Kidney (tissue), 14 donors: Measurements from ENCODE around the gene STPG2. TPM values are rescaled to one million over a fixed set of nuclear protein-coding genes. Genes with fewer than 3 reads are reported as not detected.

ENCODE experiments used
- DNase-seq, 5 donors: peaks; one replicate each; pipeline ENCODE4 v3.0.0-alpha.2; 2013 to 2020
- FAIRE-seq: peaks from 2 replicates; lab custom pipeline; 2012; peaks lifted over from hg19 to GRCh38; lab: Jason Lieb, UNC
- H3K27ac ChIP-seq, 2 donors: one replicate each; pipeline ENCODE4 v1.7.0; 2013; ENCODE audit warnings: low read depth in 2 of 2, low read length in 2 of 2, inconsistent platforms in 1 of 2
- H3K27me3 ChIP-seq: one replicate; pipeline ENCODE4 v1.7.1; 2013; ENCODE audit warnings: low read length, inconsistent platforms; ENCODE audit not compliant: control insufficient read depth, insufficient read depth
- H3K36me3 ChIP-seq, 3 donors: one replicate each; pipeline versions ENCODE4 v1.7.0 to v1.7.1; 2013; ENCODE audit warnings: low read length in 3 of 3, control low read depth in 1 of 3, inconsistent platforms in 1 of 3; ENCODE audit not compliant: insufficient read depth in 3 of 3, control insufficient read depth in 2 of 3
- H3K4me1 ChIP-seq, 3 donors: one replicate each; pipeline versions ENCODE4 v1.7.0 to v1.7.1; 2013; ENCODE audit warnings: low read length in 3 of 3, inconsistent platforms in 1 of 3, low read depth in 1 of 3; ENCODE audit not compliant: control insufficient read depth in 2 of 3, insufficient read depth in 2 of 3
- H3K4me3 ChIP-seq, 3 donors: one replicate each; pipeline versions ENCODE4 v1.7.0 to v1.8.1; 2013; ENCODE audit warnings: low read length in 3 of 3, control low read depth in 1 of 3, inconsistent platforms in 1 of 3
- H3K9ac ChIP-seq, 3 donors: one replicate each; pipeline versions ENCODE4 v1.7.0 to v1.7.1; 2013; ENCODE audit warnings: low read length in 3 of 3, control low read depth in 1 of 3, inconsistent platforms in 1 of 3
- H3K9me3 ChIP-seq, 3 donors: one replicate each; pipeline versions ENCODE4 v1.7.0 to v1.7.1; 2013; ENCODE audit warnings: low read length in 3 of 3, control low read depth in 1 of 3, inconsistent platforms in 1 of 3; ENCODE audit not compliant: control insufficient read depth in 2 of 3, insufficient read depth in 1 of 3
- CTCF ChIP-seq: IDR thresholded peaks from 3 replicates; pipeline ENCODE4 v1.5.1; 2012; ENCODE audit warnings: mild to moderate bottlenecking, moderate library complexity, borderline replicate concordance; ENCODE audit not compliant: insufficient read depth; ENCODE audit errors: extremely low read depth
- intact Hi-C: fragments of 100-400 bp; cut with DNase I; formaldehyde crosslinking; loops from one replicate; pipeline ENCODE4 v1.11.1; 2022
- polyA plus RNA-seq: library from polyadenylated mRNA; stranded (reverse); fragments of 350-450 nt; fragmentation: Illumina TruSeq; extraction: RNeasy Lipid Tissue Mini Kit (QIAGEN cat#74804); gene quantifications from one replicate; pipeline ENCODE4 v1.2.3, GENCODE V29; 2014; ENCODE audit warnings: low read depth, low replicate concordance; ENCODE audit not compliant: insufficient read depth
- total RNA-seq: library from RNA; stranded (reverse); fragmentation: NEBNext Ultra II Directional; extraction: Animal tissue kit (Norgen Biotek cat#: 25700); gene quantifications from one replicate; pipeline ENCODE4 v1.2.1, GENCODE V29; 2021
- donor health status: control.
- donor health status: control.
- donor health status: control.
- donor health status: control.
- donor health status: control.
- donor health status: DM: yes; HTN: yes; CAD: no.
- donor health status: Normal renal cell carcinoma (clear cell type).

STPG2 gene
- total and polyA plus RNA-seq, 2 donors from 2014 or later, result 0.43 to 1.1 TPM

GRCh38 chr4:97845758-97846157, 297.5 kb downstream of the STPG2 start:
- H3K4me3 ChIP-seq, result no peak overlapping the region
- no peak overlapping the region for H3K27ac ChIP-seq
- no peak for TF ChIP-seq CTCF
- intact Hi-C loops, result no loop called here
- FAIRE-seq (no peak), DNase-seq (no peak)
- H3K36me3 ChIP-seq, result no peaks in the 10 kb centered on the region
- peaks cover 0 to 6% (median 0%) of the 10 kb centered on the region in 3 donors for H3K4me1 ChIP-seq
- H3K27me3 ChIP-seq, result no peaks in the 10 kb centered on the region
- no peak overlapping the region for H3K9ac ChIP-seq
- H3K9me3 ChIP-seq, result no peaks in the 10 kb centered on the region

GRCh38 chr4:97841512-97841911, 301.8 kb downstream of the STPG2 start:
- no peak overlapping the region for H3K9ac ChIP-seq
- no peaks in the 10 kb centered on the region for H3K27me3 ChIP-seq
- peak in 2 of 5 donors; percentile 12 for DNase-seq
- H3K27ac ChIP-seq, result peak overlapping the region in 1 of 2 donors; percentile 10
- H3K36me3 ChIP-seq, result no peaks in the 10 kb centered on the region
- no peak overlapping the region for H3K4me3 ChIP-seq
- peak; percentile 93 for FAIRE-seq
- H3K4me1 ChIP-seq, result peaks cover 0 to 6% (median 0%) of the 10 kb centered on the region in 3 donors
- no peaks in the 10 kb centered on the region for H3K9me3 ChIP-seq
- intact Hi-C loops, result no loop called here
- no peak for TF ChIP-seq CTCF

- Histone ChIP-seq H3K4me3 (no peak overlapping the region), H3K36me3 (no peaks in the 10 kb centered on the region), H3K27ac (no peak overlapping the region), H3K9me3 (no peaks in the 10 kb centered on the region), H3K4me1 (no peaks in the 10 kb centered on the region), H3K9ac (no peak overlapping the region), H3K27me3 (no peaks in the 10 kb centered on the region)
- no peak for DNase-seq
- FAIRE-seq, result peak; percentile 95
- no peak for TF ChIP-seq CTCF
- intact Hi-C loops, result no loop called here
These were observed 306.6 kb downstream of the STPG2 start for GRCh38 chr4:97836662-97837061.

DNA sequence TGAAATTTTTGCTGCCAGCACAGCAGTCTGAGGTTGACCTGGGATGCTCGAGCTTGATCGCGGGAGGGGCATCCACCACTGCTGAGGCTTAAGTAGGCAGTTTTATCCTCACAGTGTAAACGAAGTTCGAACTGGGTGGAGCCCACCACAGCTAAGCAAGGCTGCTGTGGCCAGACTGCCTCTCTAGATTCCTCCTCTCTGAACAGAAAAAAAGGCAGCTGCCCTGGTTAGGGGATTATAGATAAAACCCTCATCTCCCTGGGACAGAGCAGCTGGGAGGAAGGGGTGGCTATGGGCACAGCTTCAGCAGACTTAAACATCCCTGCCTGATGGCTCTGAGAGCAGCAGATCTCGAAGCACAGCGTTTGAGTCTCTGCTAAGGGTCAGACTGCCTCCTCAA, 314.6 kb downstream of the STPG2 start:
- Histone ChIP-seq H3K9me3 (no peaks in the 10 kb centered on the region), H3K4me1 (no peaks in the 10 kb centered on the region), H3K27me3 (no peaks in the 10 kb centered on the region), H3K36me3 (no peaks in the 10 kb centered on the region), H3K9ac (no peak overlapping the region), H3K27ac (no peak overlapping the region), H3K4me3 (no peak overlapping the region)
- intact Hi-C loops, result no loop called here
- FAIRE-seq (no peak), DNase-seq (peak in 1 of 5 donors; percentile 36)
- TF ChIP-seq CTCF, result no peak
